IPS-20b (cell line): Measurements from ENCODE around the gene KPTN.

Source experiments
- H3K27ac ChIP-seq: one replicate; pipeline ENCODE4 v1.5.1; 2013; ENCODE audit warnings: low read length
- H3K27me3 ChIP-seq: 2 replicates; pipeline ENCODE4 v1.6.1; 2013; ENCODE audit warnings: mild to moderate bottlenecking, low read length, inconsistent platforms; ENCODE audit not compliant: insufficient read depth
- H3K36me3 ChIP-seq: 2 replicates; pipeline ENCODE4 v1.6.1; 2013; ENCODE audit warnings: low read depth, mild to moderate bottlenecking, inconsistent platforms, low read length, moderate library complexity; ENCODE audit not compliant: insufficient read depth
- H3K4me1 ChIP-seq: 2 replicates; pipeline ENCODE4 v1.6.1; 2013; ENCODE audit warnings: mild to moderate bottlenecking, control low read depth, inconsistent platforms, low read length, moderate library complexity; ENCODE audit not compliant: insufficient read depth
- H3K4me3 ChIP-seq: 2 replicates; pipeline ENCODE4 v1.5.1; 2013; ENCODE audit warnings: mild to moderate bottlenecking, low read length, inconsistent platforms
- H3K9ac ChIP-seq: 2 replicates; pipeline ENCODE4 v1.6.1; 2013; ENCODE audit warnings: low read depth, mild to moderate bottlenecking, inconsistent platforms, low read length, moderate library complexity
- H3K9me3 ChIP-seq: 2 replicates; pipeline ENCODE4 v1.6.1; 2013; ENCODE audit warnings: mild to moderate bottlenecking, low read depth, low read length, inconsistent platforms; ENCODE audit not compliant: insufficient read depth

Gene KPTN

DNA sequence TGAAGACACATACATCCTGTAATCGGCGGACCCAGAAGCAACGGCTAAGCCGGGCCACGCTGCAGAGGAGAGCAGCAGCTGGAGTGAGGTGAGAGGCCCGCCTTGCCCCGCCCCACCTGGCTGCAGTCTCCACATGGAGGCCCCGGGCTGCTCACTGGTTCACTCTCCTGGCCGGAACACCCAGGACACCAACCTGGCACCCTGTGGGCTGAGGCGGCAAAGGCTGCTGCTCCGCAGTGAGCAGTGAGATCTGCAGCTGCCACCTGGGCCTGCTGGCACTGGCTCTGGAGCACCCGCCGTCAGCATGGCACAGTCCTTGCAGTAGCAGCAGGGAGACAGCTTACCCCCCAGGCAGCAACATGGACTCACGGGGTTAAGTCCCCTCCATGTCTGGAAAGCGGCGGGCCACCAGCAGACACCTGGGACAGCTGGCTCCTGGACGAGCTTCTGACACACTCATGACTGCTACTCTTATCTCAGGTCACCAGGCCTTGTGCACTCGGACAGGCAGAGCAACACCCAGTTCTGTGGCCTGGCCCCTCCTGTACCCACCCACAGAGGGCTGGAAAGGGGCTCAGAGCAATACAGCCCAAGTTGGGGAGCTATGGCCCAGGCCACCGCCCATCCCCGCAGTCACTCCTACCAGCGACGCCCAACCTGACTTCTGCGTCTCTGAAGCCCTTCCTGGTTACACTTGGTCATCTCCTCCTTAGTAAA, 13.2 kb upstream of the KPTN start:
- Histone ChIP-seq H3K9ac (no peak overlapping the region), H3K4me3 (no peak overlapping the region), H3K27ac (no peak overlapping the region), H3K27me3 (no peaks in the 10 kb centered on the region), H3K4me1 (no peaks in the 10 kb centered on the region), H3K36me3 (peaks cover 13% of the 10 kb centered on the region; the same call in 1 of the 2 replicates), H3K9me3 (no peaks in the 10 kb centered on the region)

DNA sequence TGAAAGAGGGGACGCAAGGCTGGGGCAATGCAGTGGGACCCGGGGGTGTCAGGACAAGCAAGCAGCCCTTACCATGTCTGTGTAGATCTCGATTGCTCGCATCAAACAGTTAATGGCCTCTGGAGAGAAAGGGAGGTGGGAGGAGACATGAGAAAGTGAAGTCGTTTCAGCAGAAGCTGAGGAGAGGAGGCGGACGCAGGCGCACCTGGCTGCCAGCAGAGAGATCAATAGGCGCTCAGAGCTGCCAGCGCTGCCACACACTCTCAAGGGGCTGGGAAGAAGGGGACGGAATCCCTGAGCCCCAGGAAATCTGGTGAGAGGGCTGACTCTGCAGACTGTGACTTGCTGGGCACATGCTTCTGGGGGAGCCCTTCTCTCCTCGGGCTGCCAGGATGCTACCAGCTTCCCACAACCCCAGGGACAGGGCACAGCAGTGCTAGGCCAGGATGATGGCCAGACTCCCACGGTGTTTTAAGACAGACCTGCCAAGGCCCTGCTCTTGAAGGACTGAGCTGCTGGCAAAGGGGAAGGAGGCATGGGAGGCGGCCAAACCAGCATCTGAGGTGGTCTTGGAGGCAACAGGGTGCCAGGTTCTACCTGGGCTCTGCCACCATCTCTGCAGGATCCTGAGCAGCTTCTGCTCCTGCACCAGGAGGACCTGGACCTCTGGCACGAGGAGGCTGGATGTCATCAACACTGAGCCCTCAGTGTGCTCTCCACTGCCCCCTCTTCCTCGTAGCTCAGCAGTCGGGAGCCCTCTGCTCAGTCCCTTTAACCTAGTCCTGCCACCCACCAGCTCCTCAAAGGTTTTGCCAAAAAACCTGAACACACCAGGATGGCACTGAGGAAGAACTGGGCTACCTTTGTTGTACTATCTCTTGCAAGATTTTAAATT, 11.7 kb upstream of the KPTN start:
- H3K9ac ChIP-seq, result no peak overlapping the region
- H3K36me3 ChIP-seq, result peaks cover 17% of the 10 kb centered on the region
- H3K4me3 ChIP-seq, result no peak overlapping the region
- no peaks in the 10 kb centered on the region for H3K9me3 ChIP-seq
- no peaks in the 10 kb centered on the region for H3K4me1 ChIP-seq
- no peaks in the 10 kb centered on the region for H3K27me3 ChIP-seq
- H3K27ac ChIP-seq, result no peak overlapping the region

- Histone ChIP-seq H3K4me3 (no peak overlapping the region), H3K9me3 (no peaks in the 10 kb centered on the region), H3K27ac (no peak overlapping the region), H3K36me3 (peaks cover 22% of the 10 kb centered on the region), H3K4me1 (no peaks in the 10 kb centered on the region), H3K9ac (no peak overlapping the region), H3K27me3 (no peaks in the 10 kb centered on the region)
These were observed 10.7 kb upstream of the KPTN start for GRCh38 chr19:47494729-47495128.

GRCh38 chr19:47494211-47494547, 10.2 kb upstream of the KPTN start:
- Histone ChIP-seq H3K27me3 (no peaks in the 10 kb centered on the region), H3K27ac (no peak overlapping the region), H3K9ac (no peak overlapping the region), H3K4me3 (no peak overlapping the region), H3K36me3 (peaks cover 28% of the 10 kb centered on the region), H3K9me3 (no peaks in the 10 kb centered on the region), H3K4me1 (no peaks in the 10 kb centered on the region)

DNA sequence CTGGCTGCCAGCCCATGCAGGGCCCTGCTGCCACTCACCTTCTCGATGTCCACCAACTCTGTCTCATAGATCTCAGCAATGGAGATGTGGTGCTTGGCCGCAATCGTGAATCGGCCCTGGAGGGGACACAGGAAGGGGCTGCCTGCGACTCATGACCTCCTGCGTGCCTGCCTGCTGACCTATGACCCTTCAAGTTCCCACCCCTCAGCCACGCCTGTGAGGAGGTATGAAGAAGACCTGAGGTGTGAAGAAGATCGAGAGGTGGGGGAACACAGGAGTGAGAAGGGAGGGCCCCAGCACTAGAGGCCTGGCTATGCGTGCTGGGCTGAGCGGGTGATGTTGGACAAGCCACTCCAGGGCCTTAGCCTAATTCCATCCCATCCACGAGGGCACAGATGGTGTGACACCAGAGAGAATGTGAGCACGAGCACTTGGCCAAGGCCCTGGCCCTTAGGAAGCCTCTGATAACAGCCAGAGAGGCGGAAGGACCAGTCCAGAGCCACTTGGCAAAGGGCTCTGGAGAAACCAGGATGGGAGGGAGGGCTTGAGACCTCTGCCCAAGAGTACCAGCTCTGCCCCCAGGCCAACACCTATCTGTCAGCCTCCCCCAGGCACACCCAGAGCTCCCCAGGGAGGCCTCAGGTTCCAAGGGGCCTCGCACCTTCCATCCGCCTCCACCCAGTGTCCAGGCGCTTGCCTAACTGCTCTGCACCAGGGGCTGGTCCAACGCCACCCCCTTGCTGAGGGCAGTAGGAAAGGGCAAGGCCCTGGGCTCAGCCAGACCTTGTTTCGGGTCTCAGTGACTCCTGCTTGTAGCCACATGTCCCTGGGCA, 9.6 kb upstream of the KPTN start:
- Histone ChIP-seq H3K27me3 (no peaks in the 10 kb centered on the region), H3K9me3 (no peaks in the 10 kb centered on the region), H3K9ac (no peak overlapping the region), H3K4me1 (no peaks in the 10 kb centered on the region), H3K27ac (no peak overlapping the region), H3K36me3 (peaks cover 28% of the 10 kb centered on the region), H3K4me3 (no peak overlapping the region)

- no peaks in the 10 kb centered on the region for H3K27me3 ChIP-seq
- H3K4me3 ChIP-seq, result no peak overlapping the region
- no peaks in the 10 kb centered on the region for H3K9me3 ChIP-seq
- no peak overlapping the region for H3K27ac ChIP-seq
- H3K9ac ChIP-seq, result no peak overlapping the region
- no peaks in the 10 kb centered on the region for H3K4me1 ChIP-seq
- H3K36me3 ChIP-seq, result peaks cover 28% of the 10 kb centered on the region
These were observed 8.8 kb upstream of the KPTN start for GRCh38 chr19:47492571-47493377.

DNA sequence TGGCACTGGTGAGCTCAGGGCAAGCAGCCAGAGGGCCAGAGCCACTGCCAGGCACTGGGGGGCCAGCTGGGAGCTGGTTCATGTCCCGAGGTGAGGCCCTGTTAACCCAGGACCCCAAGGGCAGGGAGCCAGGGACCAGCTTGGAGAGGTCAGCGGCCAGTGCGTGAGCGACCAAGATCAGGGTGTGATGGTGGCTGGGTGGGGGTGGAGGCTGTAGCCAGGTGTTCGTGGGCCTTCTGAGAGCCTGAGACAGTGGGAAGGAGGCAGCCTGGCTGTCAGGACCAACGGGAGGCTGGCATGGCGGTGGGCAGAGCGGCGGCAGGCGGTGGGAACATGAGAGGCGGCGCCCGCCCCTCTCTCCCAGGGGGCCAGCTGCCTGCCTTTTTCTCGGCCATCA, 8.1 kb upstream of the KPTN start:
- no peak overlapping the region for H3K9ac ChIP-seq
- H3K4me1 ChIP-seq, result no peaks in the 10 kb centered on the region
- H3K9me3 ChIP-seq, result no peaks in the 10 kb centered on the region
- peaks cover 28% of the 10 kb centered on the region for H3K36me3 ChIP-seq
- H3K27me3 ChIP-seq, result no peaks in the 10 kb centered on the region
- no peak overlapping the region for H3K27ac ChIP-seq
- no peak overlapping the region for H3K4me3 ChIP-seq

- H3K9ac ChIP-seq, result no peak overlapping the region
- H3K9me3 ChIP-seq, result no peaks in the 10 kb centered on the region
- no peaks in the 10 kb centered on the region for H3K27me3 ChIP-seq
- H3K4me1 ChIP-seq, result no peaks in the 10 kb centered on the region
- H3K27ac ChIP-seq, result no peak overlapping the region
- H3K4me3 ChIP-seq, result no peak overlapping the region
- peaks cover 25% of the 10 kb centered on the region for H3K36me3 ChIP-seq
These were observed 7.5 kb upstream of the KPTN start for GRCh38 chr19:47491358-47492136.

- Histone ChIP-seq H3K27ac (no peak overlapping the region), H3K27me3 (no peaks in the 10 kb centered on the region), H3K4me1 (no peaks in the 10 kb centered on the region), H3K36me3 (peaks cover 24% of the 10 kb centered on the region), H3K9me3 (no peaks in the 10 kb centered on the region), H3K9ac (no peak overlapping the region), H3K4me3 (no peak overlapping the region)
These were observed 6.8 kb upstream of the KPTN start for GRCh38 chr19:47490847-47491246.

GRCh38 chr19:47490031-47490430, 6.0 kb upstream of the KPTN start:
- Histone ChIP-seq H3K4me3 (no peak overlapping the region), H3K36me3 (peaks cover 24% of the 10 kb centered on the region), H3K4me1 (no peaks in the 10 kb centered on the region), H3K27ac (no peak overlapping the region), H3K9ac (no peak overlapping the region), H3K27me3 (no peaks in the 10 kb centered on the region), H3K9me3 (no peaks in the 10 kb centered on the region)
